ENCODE data around the gene ARHGEF17.

ARHGEF17 gene

DNA sequence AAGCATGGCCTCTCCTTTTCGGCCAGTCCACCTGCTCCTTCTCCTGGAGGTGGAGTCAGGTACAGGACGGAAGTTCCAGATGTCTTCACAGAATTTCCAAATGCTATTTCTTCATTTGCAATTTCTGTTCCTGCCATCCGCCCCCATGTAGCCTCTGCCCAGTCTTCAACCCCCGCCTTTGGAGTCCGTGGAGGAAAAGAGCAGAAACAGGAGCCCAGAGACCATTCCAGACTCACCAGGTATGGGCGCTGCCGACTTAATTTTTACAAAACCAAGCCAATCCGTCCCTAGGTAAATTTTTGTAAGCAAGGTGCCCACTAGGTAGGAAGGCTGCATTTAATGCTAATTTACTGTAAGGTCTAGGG is 97.1 kb downstream of the ARHGEF17 start:
- H3K27ac ChIP-seq = no peak overlapping the region
- TF ChIP-seq, protein P1, sequence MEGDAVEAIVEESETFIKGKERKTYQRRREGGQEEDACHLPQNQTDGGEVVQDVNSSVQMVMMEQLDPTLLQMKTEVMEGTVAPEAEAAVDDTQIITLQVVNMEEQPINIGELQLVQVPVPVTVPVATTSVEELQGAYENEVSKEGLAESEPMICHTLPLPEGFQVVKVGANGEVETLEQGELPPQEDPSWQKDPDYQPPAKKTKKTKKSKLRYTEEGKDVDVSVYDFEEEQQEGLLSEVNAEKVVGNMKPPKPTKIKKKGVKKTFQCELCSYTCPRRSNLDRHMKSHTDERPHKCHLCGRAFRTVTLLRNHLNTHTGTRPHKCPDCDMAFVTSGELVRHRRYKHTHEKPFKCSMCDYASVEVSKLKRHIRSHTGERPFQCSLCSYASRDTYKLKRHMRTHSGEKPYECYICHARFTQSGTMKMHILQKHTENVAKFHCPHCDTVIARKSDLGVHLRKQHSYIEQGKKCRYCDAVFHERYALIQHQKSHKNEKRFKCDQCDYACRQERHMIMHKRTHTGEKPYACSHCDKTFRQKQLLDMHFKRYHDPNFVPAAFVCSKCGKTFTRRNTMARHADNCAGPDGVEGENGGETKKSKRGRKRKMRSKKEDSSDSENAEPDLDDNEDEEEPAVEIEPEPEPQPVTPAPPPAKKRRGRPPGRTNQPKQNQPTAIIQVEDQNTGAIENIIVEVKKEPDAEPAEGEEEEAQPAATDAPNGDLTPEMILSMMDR (conservative IDR thresholded peaks at IDR 0.05) = no peak
- no peak for TF ChIP-seq ZFX (IDR thresholded peaks at IDR 0.05)

- TF ChIP-seq, protein P1 (conservative IDR thresholded peaks at IDR 0.05) = no peak
- no peak for TF ChIP-seq ZFX (IDR thresholded peaks at IDR 0.05)
Observed at GRCh38 chr11:73406131-73406530, 98.1 kb downstream of the ARHGEF17 start.

DNA sequence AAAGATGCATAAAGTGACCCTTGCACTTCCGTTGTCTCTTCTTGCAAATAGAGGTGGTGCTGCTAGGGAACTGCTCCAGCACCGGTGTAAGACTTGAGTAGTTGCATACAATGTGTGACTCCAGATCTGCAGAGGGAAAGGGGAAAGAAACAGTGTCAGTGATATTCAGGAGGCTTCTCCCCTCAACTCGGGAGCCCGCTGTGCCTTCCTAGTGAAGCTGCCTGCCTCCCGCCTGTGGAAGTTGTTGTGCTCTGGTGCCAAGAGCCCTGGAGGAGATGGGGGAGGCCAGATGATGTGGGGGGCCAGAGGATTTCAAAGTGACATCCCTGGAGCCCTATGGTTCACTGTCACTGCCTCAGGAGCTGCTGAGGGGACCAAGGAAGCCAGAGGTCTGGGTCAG is 98.5 kb downstream of the ARHGEF17 start:
- TF ChIP-seq, protein P1 (conservative IDR thresholded peaks at IDR 0.05) = no peak
- no peak for TF ChIP-seq ZFX (IDR thresholded peaks at IDR 0.05)
- H3K27ac ChIP-seq = no peak overlapping the region

More at GRCh38 chr11:73406131-73406530, 98.1 kb downstream of the ARHGEF17 start:
- no peak overlapping the region for H3K27ac ChIP-seq

DNA sequence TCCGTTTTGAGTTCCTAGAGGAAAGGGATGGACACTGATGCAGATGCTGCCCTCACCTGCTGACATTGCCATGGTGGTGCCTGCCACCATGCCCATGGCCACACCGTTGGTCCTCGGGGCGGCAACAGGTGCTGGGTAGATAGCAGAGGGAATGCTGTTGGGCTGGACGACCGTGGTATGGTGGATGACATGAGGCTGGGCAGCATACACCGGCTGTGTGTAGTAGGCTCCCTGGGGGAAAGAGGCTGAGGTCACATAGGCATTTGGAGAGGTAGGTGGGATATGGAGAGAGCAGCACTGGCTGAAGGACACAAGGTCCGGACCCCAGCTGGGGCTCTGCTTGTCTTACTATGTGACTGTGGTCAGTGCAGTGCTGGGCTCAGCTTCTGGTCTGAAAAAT is 101.4 kb downstream of the ARHGEF17 start:
- H3K27ac ChIP-seq = no peak overlapping the region
- TF ChIP-seq, protein P1 (conservative IDR thresholded peaks at IDR 0.05) = no peak
- no peak for TF ChIP-seq ZFX (IDR thresholded peaks at IDR 0.05)

DNA sequence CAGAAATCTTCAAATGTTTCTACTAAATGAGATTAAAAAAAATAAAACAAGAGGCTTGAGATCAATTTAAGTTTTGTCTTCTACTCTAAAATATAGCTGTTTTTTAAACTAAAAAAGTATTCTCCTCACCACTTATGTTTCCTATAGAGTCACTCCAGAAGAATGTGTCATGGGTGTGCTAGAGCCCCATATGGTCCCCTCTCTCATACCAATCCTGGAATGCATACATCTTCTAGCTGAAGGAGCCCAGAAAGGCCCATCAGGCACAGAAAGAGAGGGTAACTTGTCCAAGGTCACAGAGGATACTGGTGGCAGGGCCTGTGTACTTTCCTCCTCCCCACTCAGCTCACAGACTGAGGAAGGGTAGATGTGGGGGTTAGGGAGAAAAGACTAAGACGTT is 102.6 kb downstream of the ARHGEF17 start:
- no peak overlapping the region for H3K27ac ChIP-seq

DNA sequence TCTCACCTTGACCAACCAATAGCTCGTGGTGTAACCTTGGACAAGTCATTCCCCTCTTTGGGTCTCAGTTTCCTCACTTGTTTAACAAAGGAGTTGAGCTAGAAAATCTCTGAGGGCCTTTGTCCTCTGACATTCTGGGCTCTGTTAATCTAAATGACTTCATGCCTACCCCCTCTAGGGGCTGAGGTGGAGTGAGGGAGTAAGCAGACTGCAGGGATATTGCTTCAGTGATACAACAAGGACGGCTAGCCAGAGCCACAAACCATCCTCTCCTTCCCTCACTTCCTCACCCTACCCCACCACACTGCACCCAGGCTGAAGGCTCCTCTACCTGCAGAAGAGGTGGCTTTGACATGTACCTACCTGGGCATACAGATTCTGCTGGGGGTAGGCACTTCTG is 103.0 kb downstream of the ARHGEF17 start:
- TF ChIP-seq, protein P1 (conservative IDR thresholded peaks at IDR 0.05) = no peak
- no peak for TF ChIP-seq ZFX (IDR thresholded peaks at IDR 0.05)
- H3K27ac ChIP-seq = no peak overlapping the region

More for the DNA sequence above, 102.6 kb downstream of the ARHGEF17 start:
- TF ChIP-seq, protein P1 (conservative IDR thresholded peaks at IDR 0.05) = no peak
- TF ChIP-seq ZFX (IDR thresholded peaks at IDR 0.05) = no peak

DNA sequence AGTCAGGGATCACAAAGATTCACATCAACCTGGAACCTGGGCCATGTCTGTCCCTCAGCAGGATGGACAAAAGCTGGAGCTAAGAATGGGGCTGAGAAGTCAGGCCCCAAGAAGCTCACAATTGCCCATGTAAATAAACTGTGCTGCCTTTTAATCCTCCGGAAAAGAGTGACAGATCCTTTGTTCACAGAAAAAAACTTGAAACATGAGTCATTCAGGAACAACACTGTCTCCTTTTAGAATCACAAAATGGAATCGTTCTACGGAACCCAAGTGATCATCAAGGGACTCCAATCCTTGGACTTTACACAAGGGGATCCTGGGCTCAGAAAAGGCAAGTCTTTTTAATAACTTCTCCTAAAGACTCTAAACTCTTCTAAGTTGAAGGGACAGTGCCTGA is 104.2 kb downstream of the ARHGEF17 start:
- TF ChIP-seq ZFX (IDR thresholded peaks at IDR 0.05) = no peak
- TF ChIP-seq, protein P1 (conservative IDR thresholded peaks at IDR 0.05) = no peak
- no peak overlapping the region for H3K27ac ChIP-seq

All from C4-2B (cell line).